HG02759 (cell line): ENCODE measurements around the gene XRCC2.
"Not testable (repeated sequence)": the region's sequence is repeated elsewhere in the genome, so short reads cannot be mapped to it uniquely, and the experiment has no call there.

Experiments used
- ATAC-seq: cut with Tn5 transposase; IDR thresholded peaks from one replicate; pipeline ENCODE4 v1.9.1; 2021; ENCODE audit warnings: mild to moderate bottlenecking, moderate library complexity; ENCODE audit not compliant: unreplicated experiment

The XRCC2 gene

DNA sequence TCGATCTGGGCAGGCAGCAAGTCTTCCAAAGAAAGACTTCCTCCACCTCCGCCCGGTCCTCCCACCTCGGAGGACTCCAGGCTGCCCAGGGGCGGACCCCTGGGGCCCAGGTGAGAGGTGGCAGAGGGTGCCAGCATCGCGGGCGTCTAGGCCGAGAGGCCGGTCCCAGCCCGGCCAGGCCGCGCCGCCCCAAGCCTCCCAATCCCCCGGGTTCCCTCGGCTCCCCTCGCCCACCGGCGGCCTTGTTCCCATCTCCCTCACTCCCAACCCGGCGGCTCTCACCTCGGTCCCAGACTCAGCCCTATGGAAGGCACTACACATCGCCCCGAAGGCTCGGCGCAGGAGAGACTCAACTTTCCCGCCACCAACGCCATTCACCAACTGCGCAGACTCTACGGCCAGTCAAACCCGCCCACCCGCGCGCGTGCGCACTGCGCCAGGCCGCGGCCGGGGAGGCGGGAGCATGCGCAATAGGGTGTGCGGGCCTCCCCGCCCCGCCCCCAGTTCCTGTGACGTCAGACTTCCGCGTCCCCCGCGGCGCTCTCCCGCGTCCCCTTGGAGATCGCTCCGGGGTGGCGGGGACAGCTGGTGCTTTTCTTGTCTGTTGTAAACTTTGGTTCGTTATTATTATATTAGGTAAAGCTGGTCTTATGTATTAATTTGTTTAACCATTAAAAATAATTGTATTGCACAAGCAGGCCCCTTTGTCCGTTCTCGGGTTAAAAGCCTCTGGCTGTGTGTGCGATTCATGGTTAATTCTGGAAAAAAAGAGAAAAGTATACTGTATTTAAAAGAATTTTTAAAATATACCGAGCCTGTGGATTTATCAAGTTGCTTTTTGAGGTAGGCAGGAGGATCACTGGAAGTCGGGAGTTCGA is at the start of gene XRCC2:
Gene XRCC2, minus strand, starts transcription at position 383 of the 878 bp plus-strand sequence. Its CDS starts 62 bp downstream, at position 321.
- ATAC-seq = peak; percentile 95

DNA sequence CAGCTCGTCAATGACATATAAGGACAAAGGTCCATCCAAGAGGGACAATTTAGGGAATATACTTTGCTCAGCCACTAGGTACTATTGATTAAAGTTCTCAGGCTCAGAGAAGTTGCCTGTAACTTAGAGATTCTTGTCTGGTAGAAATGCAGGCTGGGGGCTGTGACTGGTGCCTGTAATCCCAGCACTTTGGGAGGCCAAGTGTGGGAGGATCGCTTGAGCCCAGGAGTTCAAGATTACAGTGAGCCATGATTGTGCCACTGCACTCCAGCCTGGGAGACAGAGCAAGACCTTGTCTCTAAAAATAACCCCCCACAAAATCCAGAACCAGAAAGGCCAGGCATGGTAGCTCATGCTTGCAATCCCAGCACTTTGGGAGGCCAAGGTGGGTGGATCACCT is 47.4 kb upstream of the XRCC2 start:
- no peak for ATAC-seq

DNA sequence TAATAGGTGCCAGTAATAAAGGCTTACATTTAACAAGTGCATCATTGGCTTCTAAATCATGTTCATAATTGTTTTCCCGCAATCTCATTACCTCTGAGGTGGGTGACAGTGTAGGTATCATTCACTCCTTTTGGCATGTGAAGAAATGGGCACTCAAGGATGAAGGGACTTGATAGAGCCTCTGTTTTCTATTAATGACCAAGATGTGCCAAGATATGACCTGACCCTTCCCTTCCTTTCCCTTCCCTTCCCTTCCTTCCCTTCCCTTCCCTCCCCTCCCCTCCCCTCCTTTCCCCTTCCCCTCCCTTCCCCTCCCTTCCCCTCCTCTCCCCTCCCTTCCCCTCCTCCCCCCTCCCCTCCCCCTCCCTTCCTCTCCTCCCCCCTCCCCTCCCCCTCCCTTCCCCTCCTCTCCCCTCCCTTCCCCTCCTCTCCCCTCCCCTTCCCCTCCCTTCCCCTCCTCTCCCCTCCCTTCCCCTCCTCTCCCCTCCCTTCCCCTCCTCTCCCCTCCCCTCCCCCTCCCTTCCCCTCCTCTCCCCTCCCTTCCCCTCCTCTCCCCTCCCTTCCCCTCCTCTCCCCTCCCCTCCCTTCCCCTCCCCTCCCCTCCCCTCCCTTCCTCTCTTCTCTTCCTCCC is 36.6 kb upstream of the XRCC2 start:
- not testable (repeated sequence) for ATAC-seq

DNA sequence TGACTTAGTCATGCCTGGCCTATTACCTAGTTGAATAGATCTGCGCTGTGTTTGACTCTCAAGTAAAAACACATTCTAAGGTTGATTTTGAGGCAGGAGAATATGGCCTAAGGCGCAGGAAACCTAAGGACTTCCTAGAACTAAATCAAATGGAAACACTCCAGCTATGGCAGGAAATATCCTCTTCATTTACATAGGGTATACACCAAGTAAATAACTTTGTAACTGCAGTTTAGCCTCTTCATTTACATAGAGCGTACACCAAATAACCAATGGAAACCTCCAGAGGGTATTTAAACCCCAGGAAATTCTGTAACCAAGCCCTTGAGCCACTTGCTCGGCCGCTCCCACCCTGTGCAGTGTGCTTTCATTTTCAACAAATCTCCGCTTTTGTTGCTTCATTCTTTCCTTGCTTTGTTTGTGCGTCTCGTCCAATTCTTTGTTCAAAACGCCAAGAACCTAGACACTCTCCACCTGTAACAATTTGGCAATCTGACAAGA is 35.6 kb upstream of the XRCC2 start:
- no peak for ATAC-seq

DNA sequence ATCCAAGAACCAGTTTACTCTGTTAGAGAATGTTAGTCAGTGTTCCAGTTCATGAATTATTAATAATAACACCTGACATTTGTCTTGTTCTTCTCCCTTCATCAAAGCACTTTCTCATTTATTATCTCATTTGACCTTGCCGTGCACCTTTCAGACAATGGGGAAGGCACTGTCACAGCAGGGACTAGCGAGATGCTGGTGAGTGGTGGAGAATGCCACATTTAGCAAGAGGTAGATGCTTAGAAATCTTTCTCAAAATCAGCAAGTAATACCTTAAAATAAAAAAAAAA is 34.2 kb upstream of the XRCC2 start:
- no peak for ATAC-seq

DNA sequence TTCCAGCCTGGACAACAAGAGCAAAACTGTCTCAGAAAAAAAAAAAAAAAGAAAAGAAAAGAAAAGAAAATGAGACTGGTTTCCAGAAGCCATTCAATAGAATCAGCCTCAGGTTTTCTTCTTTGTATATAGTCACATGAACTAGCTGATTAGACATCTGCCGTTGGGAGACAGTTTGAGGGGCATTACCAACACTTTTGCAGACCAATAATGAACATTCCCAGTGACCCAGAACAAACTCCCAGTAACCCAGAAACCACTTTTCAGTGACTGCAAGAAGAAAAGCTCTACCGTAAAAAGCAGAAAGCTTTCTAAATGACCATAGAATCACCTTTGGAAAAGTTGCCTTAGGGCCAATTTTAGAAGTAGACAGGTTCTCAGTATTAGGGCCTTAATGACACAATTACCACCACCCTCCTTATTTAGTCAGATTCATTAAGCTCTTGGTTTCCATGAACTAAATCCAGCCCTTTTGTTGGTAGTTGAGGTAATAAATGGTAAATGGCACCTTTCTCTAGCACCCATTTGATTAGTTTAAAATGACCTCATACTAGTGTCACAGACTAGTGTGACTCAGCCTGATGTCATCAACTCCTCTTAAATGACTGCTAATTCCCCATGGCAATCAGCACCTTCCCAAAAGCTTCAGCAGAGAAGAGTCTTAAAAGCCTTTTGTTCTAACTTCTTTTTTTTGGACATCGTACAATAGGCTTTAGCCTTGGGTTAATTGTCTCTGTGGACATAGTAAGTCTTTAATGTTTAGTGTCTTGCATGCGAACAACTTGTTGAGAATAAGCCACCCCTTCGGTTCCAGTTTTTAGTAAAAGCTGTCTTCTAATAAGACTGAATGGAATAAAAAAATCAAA is 33.6 kb upstream of the XRCC2 start:
- no peak for ATAC-seq

DNA sequence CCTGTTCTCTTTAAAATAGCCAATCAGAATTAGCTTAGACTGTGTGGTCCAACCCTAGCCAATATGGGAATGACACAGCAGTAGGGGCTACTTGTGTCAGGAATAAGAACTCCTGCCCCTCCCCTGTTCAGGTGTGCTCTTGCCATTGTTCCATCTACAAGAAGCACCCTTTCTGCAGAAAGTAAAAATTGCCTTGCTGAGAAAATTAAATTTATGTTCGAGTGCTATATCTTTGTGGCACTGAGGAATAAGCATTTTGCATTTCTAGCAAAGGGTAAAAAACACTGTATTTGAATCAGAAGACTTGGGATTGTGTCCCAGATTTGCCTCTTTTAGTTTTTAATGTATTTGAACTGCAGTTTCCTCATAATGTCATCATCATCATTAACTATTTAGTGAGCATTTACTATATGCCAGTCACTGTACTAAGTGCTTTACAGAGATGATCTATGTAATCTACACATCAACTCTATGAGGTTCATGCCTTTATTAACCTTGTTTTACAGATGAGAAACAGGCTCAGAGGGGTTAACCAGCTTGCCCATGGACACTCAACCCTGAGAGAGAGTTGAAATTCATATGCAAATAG is 28.9 kb upstream of the XRCC2 start:
- ATAC-seq = no peak

DNA sequence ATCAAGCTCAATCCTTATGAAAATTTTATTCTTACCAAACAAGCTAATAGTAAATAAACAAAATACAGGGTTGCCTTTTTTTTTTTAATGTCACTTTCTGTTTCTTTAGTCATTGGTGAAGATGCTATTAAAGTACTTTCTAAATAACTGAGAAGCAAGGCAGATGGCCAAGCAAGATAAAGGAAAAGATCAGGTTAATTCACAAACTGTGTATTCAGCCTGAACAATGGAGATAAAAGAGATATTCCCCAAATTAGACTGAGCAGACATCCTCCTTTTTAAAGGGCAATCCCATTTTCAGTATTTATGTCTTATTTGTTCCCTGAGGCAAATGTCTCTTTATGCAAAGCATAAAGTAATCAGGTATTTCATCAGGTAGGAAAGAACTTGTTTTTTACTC is 23.1 kb upstream of the XRCC2 start:
- ATAC-seq = no peak

DNA sequence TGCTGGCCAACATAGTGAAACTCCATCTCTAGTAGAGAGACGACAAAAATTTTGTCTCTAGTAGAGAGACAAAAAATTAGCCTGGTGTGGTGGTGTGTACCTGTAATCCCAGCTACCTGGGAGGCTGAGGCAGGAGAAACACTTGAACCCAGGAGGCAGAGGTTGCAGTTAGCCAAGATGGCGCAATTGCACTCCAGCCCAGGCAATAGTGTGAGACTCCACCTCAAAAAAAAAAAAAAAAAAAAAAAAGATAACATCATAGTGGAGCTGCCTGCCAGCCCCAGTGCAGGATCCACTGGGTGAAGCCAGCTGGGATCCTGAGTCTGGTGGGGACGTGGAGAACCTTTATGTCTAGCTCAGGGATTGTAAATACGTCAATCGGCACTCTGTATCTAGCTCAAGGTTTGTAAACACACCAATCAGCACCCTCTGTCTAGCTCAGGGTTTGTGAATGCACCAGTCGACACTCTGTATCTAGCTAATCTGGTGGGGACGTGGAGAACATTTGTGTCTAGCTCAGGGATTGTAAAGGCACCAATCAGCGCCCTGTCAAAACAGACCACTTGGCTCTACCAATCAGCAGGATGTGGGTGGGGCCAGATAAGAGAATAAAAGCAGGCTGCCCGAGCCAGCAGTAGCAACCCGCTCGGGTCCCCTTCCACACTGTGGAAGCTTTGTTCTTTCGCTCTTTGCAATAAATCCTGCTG is 21.5 kb upstream of the XRCC2 start:
- ATAC-seq = not testable (repeated sequence)

DNA sequence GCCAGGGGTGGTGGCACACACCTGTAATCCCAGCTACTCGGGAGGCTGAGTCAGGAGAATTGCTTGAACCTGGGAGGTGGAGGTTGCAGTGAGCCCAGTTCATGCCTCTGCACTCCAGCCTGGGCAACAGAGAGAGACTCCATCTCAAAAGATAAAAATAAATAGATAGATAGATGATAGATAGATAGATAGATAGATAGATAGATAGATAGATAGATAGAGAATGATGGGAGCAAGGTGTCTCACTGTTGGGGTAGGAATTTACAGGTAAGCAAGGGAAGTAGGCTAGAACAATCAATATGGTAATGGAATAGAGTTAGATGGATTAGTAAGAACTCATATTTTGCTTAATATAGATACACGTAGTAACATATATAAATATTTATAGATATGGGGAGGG is 16.3 kb upstream of the XRCC2 start:
- ATAC-seq = not testable (repeated sequence)

DNA sequence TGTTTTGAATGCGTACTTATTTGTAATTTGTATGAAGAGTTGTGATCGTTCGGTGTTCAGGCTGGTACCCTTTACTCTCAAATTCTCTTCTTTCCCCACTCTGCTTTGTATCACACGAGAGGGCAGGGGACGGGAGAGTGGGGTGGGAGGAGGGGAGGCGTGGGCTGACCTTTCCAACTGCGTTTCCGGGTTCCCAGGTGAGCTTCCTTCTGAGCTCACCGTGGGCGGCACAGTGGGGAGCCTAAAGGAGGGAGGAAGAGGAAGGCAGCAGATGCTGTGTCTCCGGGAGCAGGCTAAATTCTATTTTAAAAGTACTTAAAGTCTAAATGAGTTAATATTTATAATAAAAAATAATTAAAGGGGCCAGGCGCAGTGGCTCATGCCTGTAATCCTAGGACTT is 7.4 kb upstream of the XRCC2 start:
- no peak for ATAC-seq

DNA sequence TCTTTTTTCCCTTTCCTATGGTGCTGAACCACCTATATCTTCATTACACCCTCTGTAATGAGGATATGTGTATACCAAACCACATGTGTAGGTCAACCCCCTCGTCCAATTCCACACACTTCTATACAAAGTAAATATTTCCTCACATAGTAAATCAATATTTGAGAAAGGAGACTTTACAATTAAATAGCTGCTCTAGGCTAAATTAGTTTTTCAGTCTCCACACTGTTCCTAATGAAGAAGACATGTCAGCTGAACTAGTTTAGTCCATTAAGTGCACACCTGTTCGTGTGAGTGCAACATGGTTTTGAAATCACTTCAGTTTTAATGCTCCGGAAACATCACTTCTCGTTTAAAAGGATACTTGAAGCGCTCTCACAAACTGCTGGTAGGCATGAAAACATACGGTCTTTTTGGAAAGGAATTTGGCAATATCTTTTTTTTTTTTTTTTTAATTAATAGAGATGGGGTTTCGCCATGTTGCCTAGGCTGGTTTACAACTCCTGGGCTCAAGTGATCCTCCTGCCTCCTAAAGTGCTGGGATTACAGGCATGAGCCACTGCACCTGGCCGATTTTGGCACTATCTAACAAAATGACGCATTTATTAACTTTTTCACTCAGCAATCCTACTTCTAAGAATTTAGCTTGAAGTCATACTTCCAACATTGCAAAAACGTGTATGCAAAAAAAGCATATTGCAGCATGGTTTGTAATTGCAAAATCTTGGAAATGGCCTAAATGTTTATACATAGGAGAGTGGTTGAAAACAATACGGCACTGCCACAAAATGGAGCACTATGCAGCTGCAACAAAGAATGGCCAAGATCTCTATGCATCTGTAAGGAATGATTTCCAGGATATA is 2.1 kb upstream of the XRCC2 start:
- ATAC-seq = no peak

DNA sequence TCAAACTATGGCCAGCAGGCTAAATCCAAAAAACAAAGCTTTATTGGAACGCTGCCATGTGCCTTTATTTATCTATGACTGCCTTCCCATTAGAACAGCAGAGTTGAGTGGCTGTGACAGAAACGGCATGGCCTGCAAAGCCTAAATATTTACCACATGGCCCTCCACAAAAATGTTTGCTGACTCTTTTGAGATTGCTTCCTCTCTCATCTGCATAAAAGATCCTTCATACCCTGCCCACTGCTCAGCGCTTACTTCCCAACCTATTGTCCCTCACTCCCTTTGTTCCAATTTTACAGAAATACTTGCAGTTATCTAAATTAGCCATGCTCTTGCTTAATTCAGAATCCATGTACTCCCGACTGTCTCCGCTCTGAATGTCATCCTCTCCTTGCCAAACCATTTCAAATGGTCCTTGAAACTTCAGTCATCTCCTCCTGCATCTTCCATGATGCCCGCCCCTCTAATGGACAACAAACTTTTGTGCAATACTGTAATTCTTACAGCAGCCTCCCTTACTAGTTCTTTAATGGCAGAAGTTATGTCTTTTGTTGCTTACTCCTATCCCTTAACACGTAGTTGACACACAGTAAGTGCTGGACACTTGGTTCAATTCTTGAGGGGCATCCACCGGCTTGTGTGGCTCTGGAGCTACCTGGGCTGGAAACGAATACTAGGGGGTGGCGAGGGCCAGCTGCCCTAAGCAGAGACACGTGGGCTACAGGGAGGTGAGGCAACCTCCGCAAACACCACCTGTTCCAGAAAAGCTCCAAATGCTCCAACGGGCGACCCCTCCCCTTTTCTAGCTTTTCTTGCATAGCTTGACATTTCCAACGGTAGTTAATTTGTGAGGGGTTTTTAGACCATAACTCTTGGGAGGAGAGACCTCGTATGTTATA is 832 bp downstream of the XRCC2 start:
- ATAC-seq = peak; percentile 34

DNA sequence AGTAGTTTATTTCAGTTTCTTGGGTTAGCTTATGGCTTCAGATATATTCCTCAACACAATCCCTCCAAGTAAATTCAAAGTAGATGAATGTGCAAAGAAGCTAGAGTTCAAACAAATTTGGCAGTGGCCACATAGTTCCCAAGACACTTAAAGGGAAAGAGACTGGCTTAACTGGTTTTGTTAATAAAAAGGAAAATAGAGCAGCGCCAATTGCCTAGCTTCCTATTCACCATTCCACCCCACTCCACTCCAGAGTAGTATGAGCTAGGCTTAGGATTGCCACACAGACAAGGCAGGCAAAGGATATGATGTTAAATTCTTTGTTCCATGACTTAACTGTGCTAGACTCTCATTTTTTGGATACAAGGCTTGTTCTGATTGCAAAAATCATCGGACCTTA is 2.0 kb downstream of the XRCC2 start:
- no peak for ATAC-seq

DNA sequence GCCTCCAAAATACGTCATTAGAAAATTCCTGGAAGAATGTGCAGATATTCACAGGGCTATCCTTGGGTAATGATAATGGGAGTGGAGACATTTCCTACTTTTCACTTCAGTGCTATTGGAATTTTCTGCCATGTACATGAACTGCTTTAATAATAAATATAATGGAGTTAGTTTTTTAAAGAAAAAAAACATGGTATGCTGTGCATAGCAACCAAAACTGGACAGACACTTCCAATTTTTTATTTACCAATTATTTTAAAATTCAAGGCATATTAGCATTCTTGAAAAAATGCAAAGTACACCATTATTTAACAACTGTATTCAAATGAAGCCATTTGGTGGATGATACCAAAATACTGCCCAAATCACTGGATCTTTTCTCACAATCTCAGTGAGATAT is 3.3 kb downstream of the XRCC2 start:
- no peak for ATAC-seq

DNA sequence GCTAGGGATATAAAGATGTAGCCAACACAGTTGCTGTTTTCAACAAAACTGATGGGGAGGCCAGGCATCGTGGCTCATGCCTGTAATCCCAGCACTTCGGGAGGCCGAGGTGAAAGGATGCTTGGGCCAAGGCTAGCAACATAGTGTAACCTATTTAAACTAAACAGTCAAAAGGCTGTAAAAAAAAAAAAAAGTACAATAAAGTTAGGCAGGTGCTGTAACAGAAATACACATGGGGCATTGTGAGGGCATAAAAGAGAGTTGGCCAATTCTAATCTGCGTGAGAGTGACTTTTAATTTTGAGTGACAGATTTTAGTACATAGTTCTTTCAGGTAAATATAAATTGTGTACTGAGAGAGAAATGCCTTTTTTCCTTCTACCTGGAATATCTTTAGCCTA is 6.2 kb downstream of the XRCC2 start:
- ATAC-seq = no peak

DNA sequence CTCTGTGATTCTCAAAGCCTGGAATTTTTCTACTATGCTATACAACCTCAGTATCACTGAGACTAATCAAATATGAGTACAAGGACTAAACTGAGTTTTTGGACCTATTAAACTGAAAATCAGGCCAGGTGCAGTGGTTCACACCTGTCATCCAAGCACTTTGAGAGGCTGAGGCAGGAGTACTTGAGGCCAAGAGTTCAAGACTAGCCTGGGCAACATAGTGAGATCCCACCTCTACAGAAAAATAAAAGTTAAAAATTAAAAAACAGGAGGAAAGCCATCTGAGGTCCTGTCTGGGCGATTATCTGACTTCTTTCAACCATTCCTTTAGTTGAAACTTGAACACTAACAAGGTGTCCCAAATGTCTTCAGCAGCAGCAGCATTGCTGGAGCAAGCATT is 7.0 kb downstream of the XRCC2 start:
- ATAC-seq = no peak

DNA sequence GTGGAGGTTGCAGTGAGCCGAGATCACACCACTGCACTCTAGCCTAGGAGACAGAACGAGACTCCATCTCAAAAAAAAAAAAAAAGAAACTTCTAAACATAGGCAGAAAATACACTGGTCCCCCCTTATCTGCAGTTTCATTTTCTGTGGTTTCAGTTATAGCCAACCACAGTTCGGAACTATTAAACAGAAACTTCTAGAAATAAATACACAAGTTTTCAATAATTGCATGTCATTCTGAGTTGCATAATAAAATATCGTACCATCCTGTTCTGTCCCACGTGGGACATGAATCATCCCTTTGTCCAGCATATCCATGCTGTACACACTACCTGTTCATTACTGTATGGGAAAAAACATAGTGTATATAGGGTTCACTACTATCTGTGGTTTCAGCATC is 8.0 kb downstream of the XRCC2 start:
- no peak for ATAC-seq

DNA sequence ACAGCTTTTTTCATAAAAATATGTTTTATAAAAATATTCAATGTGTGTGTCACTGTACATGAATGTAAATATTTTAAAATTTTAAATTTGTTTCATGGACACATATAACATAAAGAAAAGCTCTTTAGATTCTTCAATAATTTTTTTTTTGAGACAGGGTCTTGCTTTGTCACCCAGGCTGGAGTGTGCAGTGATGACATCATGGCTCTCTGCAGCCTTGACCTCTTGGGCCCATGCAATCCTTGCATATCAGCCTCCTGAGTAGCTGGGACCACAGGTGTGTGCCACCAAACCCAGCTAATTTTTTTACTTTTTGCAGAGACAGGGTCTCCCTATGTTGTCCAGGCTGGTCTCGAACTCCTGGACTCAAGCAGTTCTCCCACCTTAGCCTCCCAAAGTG is 9.9 kb downstream of the XRCC2 start:
- no peak for ATAC-seq
